GM18517 (cell line): Measurements from ENCODE around the gene CAPN10.

Experiments
- ATAC-seq: cut with Tn5 transposase; IDR thresholded peaks from one replicate; pipeline ENCODE4 v1.9.1; 2021; ENCODE audit warnings: mild to moderate bottlenecking, moderate library complexity; ENCODE audit not compliant: unreplicated experiment

Gene CAPN10

GRCh38 chr2:240620859-240621258 is 34.3 kb downstream of the CAPN10 start:
- no peak for ATAC-seq

GRCh38 chr2:240622060-240622411 is 35.5 kb downstream of the CAPN10 start:
- no peak for ATAC-seq

GRCh38 chr2:240622531-240623235 is 36.1 kb downstream of the CAPN10 start:
- no peak for ATAC-seq

GRCh38 chr2:240623531-240624010 is 37.0 kb downstream of the CAPN10 start:
- no peak for ATAC-seq

- no peak for ATAC-seq
Measured at GRCh38 chr2:240624011-240624949, 37.7 kb downstream of the CAPN10 start.

GRCh38 chr2:240624950-240625621 is 38.6 kb downstream of the CAPN10 start, which contains the start of gene GPR35:
Gene GPR35, plus strand, starts transcription at chr2:240625480. Its CDS starts 4,473 bp downstream, at chr2:240629953.
- no peak for ATAC-seq

- ATAC-seq: no peak
Measured at GRCh38 chr2:240626531-240627300, 40.2 kb downstream of the CAPN10 start.

GRCh38 chr2:240627736-240628506 is 41.4 kb downstream of the CAPN10 start:
- ATAC-seq: no peak

- ATAC-seq: no peak
Measured at GRCh38 chr2:240628507-240628807, 41.9 kb downstream of the CAPN10 start.

GRCh38 chr2:240628808-240629618 is 42.5 kb downstream of the CAPN10 start:
- no peak for ATAC-seq

GRCh38 chr2:240629619-240629967 is 43.1 kb downstream of the CAPN10 start:
- ATAC-seq: no peak

GRCh38 chr2:240629968-240630770 is 43.6 kb downstream of the CAPN10 start:
- no peak for ATAC-seq

- ATAC-seq: no peak
Measured at GRCh38 chr2:240630771-240631547, 44.4 kb downstream of the CAPN10 start.

GRCh38 chr2:240631548-240632305 is 45.2 kb downstream of the CAPN10 start:
- ATAC-seq: no peak

GRCh38 chr2:240632306-240632721 is 45.8 kb downstream of the CAPN10 start:
- ATAC-seq: no peak

GRCh38 chr2:240635121-240635997 is 48.8 kb downstream of the CAPN10 start:
- ATAC-seq: no peak
